ENCODE data around the gene RIPPLY2. TPM values are rescaled to one million over a fixed set of nuclear protein-coding genes. Genes with fewer than 3 reads are reported as not detected.

RIPPLY2 gene
- total RNA-seq, 1 experiment from 2014 or later = not detected

DNA sequence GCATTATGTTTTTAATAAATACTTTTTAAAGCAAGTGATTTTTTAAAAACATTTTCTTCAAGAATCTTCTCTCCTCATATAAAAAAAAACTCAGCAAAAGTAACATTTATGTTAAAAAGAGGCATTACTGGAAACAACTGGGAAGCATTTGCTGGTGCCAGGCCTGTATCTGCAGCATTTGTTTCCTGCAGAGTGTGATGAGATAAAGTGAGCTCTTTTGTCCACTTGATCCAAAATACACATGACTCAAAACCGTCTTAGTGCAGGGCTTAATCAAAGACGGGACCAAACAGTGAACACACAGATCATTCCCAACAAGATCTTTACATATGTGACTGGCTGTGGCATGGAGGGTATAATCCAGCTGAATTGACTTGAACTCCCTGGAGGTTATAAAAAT is 28.3 kb upstream of the RIPPLY2 start:
- no peaks in the 10 kb centered on the region for H3K4me1 Mint-ChIP-seq (ENCODE audit: low read depth, unreplicated experiment)
- Histone ChIP-seq H3K27me3 (replicated peaks; ENCODE audit: control insufficient read depth, insufficient read depth, low read length) (no peaks in the 10 kb centered on the region), H3K4me1 (no peaks in the 10 kb centered on the region), H3K9me3 (no peaks in the 10 kb centered on the region), H3K4me3 (ENCODE audit: low read depth, low read length) (no peak overlapping the region), H3K36me3 (ENCODE audit: control insufficient read depth, insufficient read depth, low read length) (no peaks in the 10 kb centered on the region)
- ChIA-PET POLR2A (no interaction called here), CTCF (no interaction called here)
- no peaks in the 10 kb centered on the region for H3K36me3 Mint-ChIP-seq (ENCODE audit: insufficient read depth, unreplicated experiment)
- TF ChIP-seq, protein P1, sequence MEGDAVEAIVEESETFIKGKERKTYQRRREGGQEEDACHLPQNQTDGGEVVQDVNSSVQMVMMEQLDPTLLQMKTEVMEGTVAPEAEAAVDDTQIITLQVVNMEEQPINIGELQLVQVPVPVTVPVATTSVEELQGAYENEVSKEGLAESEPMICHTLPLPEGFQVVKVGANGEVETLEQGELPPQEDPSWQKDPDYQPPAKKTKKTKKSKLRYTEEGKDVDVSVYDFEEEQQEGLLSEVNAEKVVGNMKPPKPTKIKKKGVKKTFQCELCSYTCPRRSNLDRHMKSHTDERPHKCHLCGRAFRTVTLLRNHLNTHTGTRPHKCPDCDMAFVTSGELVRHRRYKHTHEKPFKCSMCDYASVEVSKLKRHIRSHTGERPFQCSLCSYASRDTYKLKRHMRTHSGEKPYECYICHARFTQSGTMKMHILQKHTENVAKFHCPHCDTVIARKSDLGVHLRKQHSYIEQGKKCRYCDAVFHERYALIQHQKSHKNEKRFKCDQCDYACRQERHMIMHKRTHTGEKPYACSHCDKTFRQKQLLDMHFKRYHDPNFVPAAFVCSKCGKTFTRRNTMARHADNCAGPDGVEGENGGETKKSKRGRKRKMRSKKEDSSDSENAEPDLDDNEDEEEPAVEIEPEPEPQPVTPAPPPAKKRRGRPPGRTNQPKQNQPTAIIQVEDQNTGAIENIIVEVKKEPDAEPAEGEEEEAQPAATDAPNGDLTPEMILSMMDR (IDR thresholded peaks at IDR 0.05; ENCODE audit: insufficient read depth in 1 of 2, low read depth in 1 of 2, low read length in 1 of 2, severe bottlenecking in 1 of 2, unreplicated experiment in 1 of 2) = no peak
- intact Hi-C loops (cut with micrococcal nuclease; ENCODE audit: unreplicated experiment) = no loop called here
- DNase-seq = no peak
- no peak overlapping the region for H3K27ac Mint-ChIP-seq (ENCODE audit: unreplicated experiment)
- H3K4me3 Mint-ChIP-seq (ENCODE audit: unreplicated experiment) = no peak overlapping the region
- no peaks in the 10 kb centered on the region for H3K27me3 Mint-ChIP-seq (ENCODE audit: insufficient read depth, unreplicated experiment)
- H3K9me3 Mint-ChIP-seq (ENCODE audit: unreplicated experiment) = no peaks in the 10 kb centered on the region
- BruUV-seq (replicated peaks) = no TSS peak

DNA sequence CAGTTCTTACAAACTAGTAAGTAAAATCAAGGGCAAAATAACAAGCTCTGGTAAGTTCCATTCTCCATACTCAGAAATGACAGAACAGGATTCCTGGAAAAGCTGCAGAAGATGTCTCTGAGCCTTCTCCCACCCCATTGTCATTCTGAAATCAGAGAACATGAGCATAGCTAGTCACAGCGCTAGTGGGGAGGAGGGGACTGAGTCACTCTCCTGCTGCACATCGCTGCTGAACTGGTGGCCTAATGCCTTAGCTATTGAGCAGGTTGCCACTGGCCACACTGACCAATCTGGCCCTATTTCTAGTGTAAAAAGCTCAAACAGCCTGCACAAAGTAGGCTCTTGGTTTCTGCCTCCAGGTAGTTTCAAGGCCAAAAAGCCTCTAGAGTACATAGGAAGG is 26.1 kb upstream of the RIPPLY2 start:
- H3K4me1 ChIP-seq = no peaks in the 10 kb centered on the region
- POLR2A ChIA-PET = no interaction called here
- H3K4me3 ChIP-seq (ENCODE audit: low read depth, low read length) = no peak overlapping the region
- intact Hi-C loops (cut with micrococcal nuclease; ENCODE audit: unreplicated experiment) = no loop called here
- no peaks in the 10 kb centered on the region for H3K27me3 ChIP-seq (replicated peaks; ENCODE audit: control insufficient read depth, insufficient read depth, low read length)
- Mint-ChIP-seq H3K27ac (ENCODE audit: unreplicated experiment) (no peak overlapping the region), H3K4me1 (ENCODE audit: low read depth, unreplicated experiment) (no peaks in the 10 kb centered on the region), H3K4me3 (ENCODE audit: unreplicated experiment) (no peak overlapping the region), H3K36me3 (ENCODE audit: insufficient read depth, unreplicated experiment) (no peaks in the 10 kb centered on the region), H3K27me3 (ENCODE audit: insufficient read depth, unreplicated experiment) (peaks cover 2% of the 10 kb centered on the region), H3K9me3 (ENCODE audit: unreplicated experiment) (no peaks in the 10 kb centered on the region)
- DNase-seq = no peak
- no peaks in the 10 kb centered on the region for H3K36me3 ChIP-seq (ENCODE audit: control insufficient read depth, insufficient read depth, low read length)
- CTCF ChIA-PET = no interaction called here
- H3K9me3 ChIP-seq = no peaks in the 10 kb centered on the region
- TF ChIP-seq, protein P1 (IDR thresholded peaks at IDR 0.05; ENCODE audit: insufficient read depth in 1 of 2, low read depth in 1 of 2, low read length in 1 of 2, severe bottlenecking in 1 of 2, unreplicated experiment in 1 of 2) = no peak
- no TSS peak for BruUV-seq (replicated peaks)

DNA sequence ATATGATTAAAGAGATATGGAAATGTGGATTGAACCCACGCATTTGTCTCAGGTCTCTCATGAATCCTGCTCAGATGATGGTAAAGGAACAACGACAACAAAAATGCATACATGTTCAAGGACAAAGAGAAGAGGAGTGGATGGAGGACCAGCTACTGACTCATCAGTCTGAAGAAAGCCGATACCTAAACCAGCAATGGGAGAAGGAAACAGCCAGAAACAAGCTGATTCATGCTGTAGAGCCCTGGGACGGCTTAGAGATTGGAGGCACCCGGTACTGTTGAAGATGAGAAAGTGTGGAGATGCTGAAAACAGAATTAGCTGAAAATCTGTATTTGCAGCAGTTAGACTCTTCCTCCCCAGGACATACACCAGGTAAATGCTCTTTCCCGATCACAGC is 14.4 kb upstream of the RIPPLY2 start:
- BruUV-seq (replicated peaks) = no TSS peak
- no peaks in the 10 kb centered on the region; the same call in none of the 2 replicates for H3K9me3 ChIP-seq
- no peaks in the 10 kb centered on the region for H3K36me3 ChIP-seq (ENCODE audit: control insufficient read depth, insufficient read depth, low read length)
- no peaks in the 10 kb centered on the region for H3K36me3 Mint-ChIP-seq (ENCODE audit: insufficient read depth, unreplicated experiment)
- H3K27ac Mint-ChIP-seq (ENCODE audit: unreplicated experiment) = no peak overlapping the region
- TF ChIP-seq, protein P1 (IDR thresholded peaks at IDR 0.05; ENCODE audit: insufficient read depth in 1 of 2, low read depth in 1 of 2, low read length in 1 of 2, severe bottlenecking in 1 of 2, unreplicated experiment in 1 of 2) = no peak
- ChIA-PET CTCF (interaction anchor here (1.3 kb wide), 1 partner anchor 224 kb away, joined by 4 read pairs; no protein-coding TSS in a partner anchor), POLR2A (no interaction called here)
- DNase-seq = no peak
- H3K4me1 Mint-ChIP-seq (ENCODE audit: low read depth, unreplicated experiment) = no peaks in the 10 kb centered on the region
- H3K4me3 ChIP-seq (ENCODE audit: low read depth, low read length) = no peak overlapping the region
- no peaks in the 10 kb centered on the region for H3K4me1 ChIP-seq
- peaks cover 2% of the 10 kb centered on the region for H3K27me3 Mint-ChIP-seq (ENCODE audit: insufficient read depth, unreplicated experiment)
- H3K9me3 Mint-ChIP-seq (ENCODE audit: unreplicated experiment) = peaks cover 22% of the 10 kb centered on the region
- intact Hi-C loops (cut with micrococcal nuclease; ENCODE audit: unreplicated experiment) = no loop called here
- H3K27me3 ChIP-seq (replicated peaks; ENCODE audit: control insufficient read depth, insufficient read depth, low read length) = no peaks in the 10 kb centered on the region
- H3K4me3 Mint-ChIP-seq (ENCODE audit: unreplicated experiment) = no peak overlapping the region
